Neuronal stem cell (in vitro differentiated cells): ENCODE data around the gene IGF2R.

ENCODE experiments used
- DNase-seq: peaks from one replicate; pipeline ENCODE4 v3.0.0-alpha.2; 2013; ENCODE audit warnings: low spot score
- H2AFZ ChIP-seq: one replicate; pipeline ENCODE4 v1.6.1; 2013; ENCODE audit warnings: mild to moderate bottlenecking, low read length, inconsistent platforms
- H2AK5ac ChIP-seq: 2 replicates; pipeline ENCODE4 v1.6.1; 2013; ENCODE audit warnings: low read depth, mild to moderate bottlenecking, inconsistent platforms, low read length, moderate library complexity, mixed read lengths
- H2BK120ac ChIP-seq: 2 replicates; pipeline ENCODE4 v1.6.1; 2013; ENCODE audit warnings: low read depth, mild to moderate bottlenecking, inconsistent platforms, low read length, moderate library complexity, mixed read lengths
- H2BK12ac ChIP-seq: one replicate; pipeline ENCODE4 v1.6.1; 2013; ENCODE audit warnings: low read length, inconsistent platforms
- H2BK15ac ChIP-seq: 2 replicates; pipeline ENCODE4 v1.6.1; 2013; ENCODE audit warnings: mild to moderate bottlenecking, low read length, inconsistent platforms, mixed read lengths
- H2BK5ac ChIP-seq: one replicate; pipeline ENCODE4 v1.6.1; 2013; ENCODE audit warnings: inconsistent platforms, mild to moderate bottlenecking, low read length, moderate library complexity
- H3K14ac ChIP-seq: one replicate; pipeline ENCODE4 v1.6.1; 2013; ENCODE audit warnings: low read length, inconsistent platforms
- H3K18ac ChIP-seq: 2 replicates; pipeline ENCODE4 v1.6.1; 2013; ENCODE audit warnings: low read length, inconsistent platforms
- H3K23ac ChIP-seq: 2 replicates; pipeline ENCODE4 v1.6.1; 2013; ENCODE audit warnings: low read depth, mild to moderate bottlenecking, mixed read lengths, low read length, inconsistent platforms; ENCODE audit not compliant: poor library complexity
- H3K27ac ChIP-seq: replicated peaks from 3 replicates; pipeline ENCODE4 v1.5.1; 2013; ENCODE audit warnings: low read length, inconsistent platforms
- H3K27me3 ChIP-seq, 3 experiments: 2 replicates each; pipeline ENCODE4 v1.6.1; 2013; ENCODE audit warnings: low read length in 3 of 3, mild to moderate bottlenecking in 2 of 3, inconsistent platforms in 1 of 3, low read depth in 1 of 3, mixed read lengths in 1 of 3, moderate library complexity in 1 of 3; ENCODE audit not compliant: control insufficient read depth in 3 of 3, insufficient read depth in 3 of 3
- H3K36me3 ChIP-seq, 2 donors: replicated peaks in 1 of 2; 2 replicates each; pipeline ENCODE4 v1.6.1; 2013; ENCODE audit warnings: low read length in 2 of 2; ENCODE audit not compliant: control insufficient read depth in 2 of 2, insufficient read depth in 2 of 2
- H3K4ac ChIP-seq: 2 replicates; pipeline ENCODE4 v1.6.1; 2013; ENCODE audit warnings: inconsistent platforms, mild to moderate bottlenecking, low read length, moderate library complexity
- H3K4me1 ChIP-seq, 2 donors: 1 replicate in 1 of 2; 2 replicates in 1 of 2; pipeline ENCODE4 v1.6.1; 2013; ENCODE audit warnings: low read length in 2 of 2, low read depth in 1 of 2; ENCODE audit not compliant: control insufficient read depth in 2 of 2, insufficient read depth in 1 of 2
- H3K4me2 ChIP-seq: one replicate; pipeline ENCODE4 v1.6.1; 2013; ENCODE audit warnings: mild to moderate bottlenecking, low read length, inconsistent platforms; ENCODE audit not compliant: insufficient read depth, poor library complexity, severe bottlenecking
- H3K4me3 ChIP-seq, 2 donors: 2 replicates each; pipeline ENCODE4 v1.5.1; 2013; ENCODE audit warnings: low read length in 2 of 2, mild to moderate bottlenecking in 2 of 2, inconsistent platforms in 1 of 2, moderate library complexity in 1 of 2
- H3K79me1 ChIP-seq: one replicate; pipeline ENCODE4 v1.6.1; 2013; ENCODE audit warnings: low read depth, mild to moderate bottlenecking, inconsistent platforms, low read length, moderate library complexity
- H3K9ac ChIP-seq: one replicate; pipeline ENCODE4 v1.6.1; 2013; ENCODE audit warnings: mild to moderate bottlenecking, low read depth, low read length, inconsistent platforms; ENCODE audit not compliant: poor library complexity
- H3K9me3 ChIP-seq, 2 donors: replicated peaks in 1 of 2; 2 replicates each; pipeline versions ENCODE3 to v1.6.1; 2013; ENCODE audit warnings: low read length in 2 of 2, mild to moderate bottlenecking in 2 of 2, inconsistent platforms in 1 of 2, low read depth in 1 of 2, mixed read lengths in 1 of 2, moderate library complexity in 1 of 2; ENCODE audit not compliant: control insufficient read depth in 2 of 2, insufficient read depth in 1 of 2
- H4K8ac ChIP-seq: one replicate; pipeline ENCODE4 v1.6.1; 2013; ENCODE audit warnings: low read depth, mild to moderate bottlenecking, inconsistent platforms, low read length, moderate library complexity
- H4K91ac ChIP-seq: one replicate; pipeline ENCODE4 v1.6.1; 2013; ENCODE audit warnings: low read length, low read depth, mild to moderate bottlenecking, inconsistent platforms; ENCODE audit not compliant: poor library complexity
- WGBS, 2 donors: extraction: QIAGEN DNeasy Blood & Tissue Kit; methylation state at CpG; one replicate each; pipeline ENCODE4 v1.1.7; 2013; ENCODE audit warnings: missing lambda C conversion rate in 2 of 2, mixed read lengths in 1 of 2; ENCODE audit not compliant: insufficient read length in 2 of 2, insufficient replicate concordance in 1 of 2; ENCODE audit errors: extremely low coverage in 2 of 2; 5-methylcytosine and 5-hydroxymethylcytosine counted together

The IGF2R gene

DNA sequence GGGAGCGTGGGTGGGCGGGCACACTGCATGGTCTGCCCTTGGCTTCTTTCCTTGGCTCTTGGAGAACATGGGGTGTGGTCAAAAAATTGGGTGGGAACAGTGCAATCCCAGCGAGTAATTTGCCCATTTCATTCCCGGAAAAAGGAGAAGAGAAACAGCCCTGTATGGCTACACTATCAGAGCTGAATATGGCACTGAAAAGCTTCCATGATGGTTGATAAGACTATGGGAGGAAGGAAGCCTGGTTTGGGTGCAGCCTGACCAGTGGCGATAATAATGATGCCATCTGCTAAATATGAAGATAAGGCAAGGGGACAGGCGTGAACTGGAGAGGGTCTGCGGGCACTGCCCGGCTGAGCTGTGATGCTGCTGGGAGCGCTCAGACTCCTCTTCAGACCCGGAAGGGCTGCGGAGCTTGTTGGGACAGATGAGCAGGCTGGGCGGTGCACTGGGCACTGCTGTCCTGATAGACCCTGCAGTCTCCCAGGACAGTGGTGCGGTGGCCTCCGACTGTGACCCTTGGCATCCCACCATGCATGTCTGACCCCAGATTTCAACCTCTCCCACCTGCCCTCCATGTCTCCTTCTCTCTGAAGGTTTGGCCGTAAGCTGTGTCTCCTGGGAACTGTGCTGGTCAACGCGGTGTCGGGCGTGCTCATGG is 162.9 kb downstream of the IGF2R start:
- WGBS, 2 donors = no CpG with 5 or more reads among the region's 19 CpGs
- no peak overlapping the region for H2BK15ac ChIP-seq

GRCh38 chr6:160132297-160132637 is 163.4 kb downstream of the IGF2R start:
- peak overlapping the region in 1 of 2 donors; percentile 15 for H3K4me3 ChIP-seq
- H3K4me2 ChIP-seq = no peak overlapping the region
- peak overlapping the region; percentile 19 for H3K23ac ChIP-seq
- no peak overlapping the region for H2AFZ ChIP-seq
- H3K27me3 ChIP-seq = no peaks in the 10 kb centered on the region
- no peak overlapping the region for H2BK5ac ChIP-seq
- no peak overlapping the region for H3K14ac ChIP-seq
- H3K4ac ChIP-seq = no peak overlapping the region
- no peaks in the 10 kb centered on the region for H3K36me3 ChIP-seq
- no peaks in the 10 kb centered on the region for H3K9me3 ChIP-seq
- H3K18ac ChIP-seq = peak overlapping the region; percentile 65
- no peaks in the 10 kb centered on the region for H3K79me1 ChIP-seq
- no peak for DNase-seq
- H4K8ac ChIP-seq = no peak overlapping the region
- peaks cover under 1 to 2% of the 10 kb centered on the region in 2 donors for H3K4me1 ChIP-seq
- H2BK120ac ChIP-seq = no peak overlapping the region
- H4K91ac ChIP-seq = no peak overlapping the region
- H2AK5ac ChIP-seq = no peak overlapping the region
- no peak overlapping the region for H3K9ac ChIP-seq
- no CpG with 5 or more reads among the region's 4 CpGs for WGBS, 2 donors
- H3K27ac ChIP-seq = no peak overlapping the region
- no peak overlapping the region for H2BK12ac ChIP-seq
- no peak overlapping the region for H2BK15ac ChIP-seq

More for the DNA sequence above, 162.9 kb downstream of the IGF2R start:
- no peak overlapping the region for H4K8ac ChIP-seq
- peaks cover 0 to 2% of the 10 kb centered on the region in 2 donors for H3K4me1 ChIP-seq
- no peaks in the 10 kb centered on the region for H3K27me3 ChIP-seq
- no peak overlapping the region for H4K91ac ChIP-seq
- no peak for DNase-seq
- H3K36me3 ChIP-seq = no peaks in the 10 kb centered on the region
- H3K4ac ChIP-seq = no peak overlapping the region
- H2AFZ ChIP-seq = no peak overlapping the region
- H2AK5ac ChIP-seq = no peak overlapping the region
- no peaks in the 10 kb centered on the region for H3K9me3 ChIP-seq
- H3K4me2 ChIP-seq = no peak overlapping the region
- H2BK12ac ChIP-seq = no peak overlapping the region
- H3K9ac ChIP-seq = no peak overlapping the region
- no peak overlapping the region for H3K27ac ChIP-seq
- no peak overlapping the region for H3K18ac ChIP-seq
- H3K14ac ChIP-seq = no peak overlapping the region
- peak overlapping the region; percentile 19 for H3K23ac ChIP-seq
- H2BK5ac ChIP-seq = no peak overlapping the region
- no peak overlapping the region for H2BK120ac ChIP-seq
- peak overlapping the region in 1 of 2 donors; percentile 15 for H3K4me3 ChIP-seq
- no peaks in the 10 kb centered on the region for H3K79me1 ChIP-seq

DNA sequence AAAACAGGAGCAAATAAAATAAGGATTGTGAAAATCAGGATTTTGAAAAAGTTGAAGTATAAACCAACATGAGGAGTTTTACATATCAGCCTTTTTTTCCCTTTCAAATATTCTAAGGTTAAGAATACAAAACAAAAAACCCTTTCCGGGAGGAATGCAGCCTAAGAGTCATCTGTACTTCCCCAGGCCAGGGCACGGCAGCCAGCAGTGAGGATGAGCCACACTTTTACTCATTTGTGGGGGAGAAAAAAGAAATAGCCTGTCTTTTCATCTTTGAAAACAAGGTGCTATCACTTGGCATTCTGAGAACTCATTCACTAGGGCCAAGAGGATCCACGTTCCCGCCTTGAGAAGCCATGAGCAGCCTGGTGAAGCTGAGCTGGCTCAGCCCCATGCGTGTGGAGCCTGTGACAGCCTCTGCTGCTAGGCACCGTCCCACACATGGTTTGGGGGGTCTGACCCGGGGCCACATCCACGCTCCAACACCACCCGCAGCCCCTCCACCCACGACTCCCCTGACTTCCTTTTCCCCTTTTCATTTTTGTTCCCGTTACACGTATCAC is 164.0 kb downstream of the IGF2R start:
- no CpG with 5 or more reads among the region's 12 CpGs for WGBS, 2 donors
- no peak overlapping the region for H3K9ac ChIP-seq
- H3K18ac ChIP-seq = no peak overlapping the region
- no peak overlapping the region for H2BK120ac ChIP-seq
- H3K23ac ChIP-seq = no peak overlapping the region
- H3K4ac ChIP-seq = no peak overlapping the region
- no peaks in the 10 kb centered on the region for H3K36me3 ChIP-seq
- no peaks in the 10 kb centered on the region for H3K27me3 ChIP-seq
- no peak overlapping the region for H2BK5ac ChIP-seq
- H3K4me1 ChIP-seq = peaks cover 2 to 5% of the 10 kb centered on the region in 2 donors
- no peak overlapping the region for H3K27ac ChIP-seq
- H2BK12ac ChIP-seq = no peak overlapping the region
- no peaks in the 10 kb centered on the region for H3K9me3 ChIP-seq
- H2AFZ ChIP-seq = no peak overlapping the region
- no peaks in the 10 kb centered on the region for H3K79me1 ChIP-seq
- H3K14ac ChIP-seq = no peak overlapping the region
- no peak overlapping the region for H3K4me2 ChIP-seq
- no peak overlapping the region for H3K4me3 ChIP-seq
- no peak overlapping the region for H4K8ac ChIP-seq
- no peak for DNase-seq
- no peak overlapping the region for H2AK5ac ChIP-seq
- no peak overlapping the region for H4K91ac ChIP-seq
- no peak overlapping the region for H2BK15ac ChIP-seq

- no CpG with 5 or more reads among the region's 47 CpGs for WGBS, 2 donors
- no peaks in the 10 kb centered on the region for H3K9me3 ChIP-seq
- DNase-seq = no peak
These were observed 164.8 kb downstream of the IGF2R start for GRCh38 chr6:160133441-160134336.

More at GRCh38 chr6:160133441-160134336, 164.8 kb downstream of the IGF2R start:
- Histone ChIP-seq H3K23ac (no peak overlapping the region), H2AK5ac (no peak overlapping the region), H2BK120ac (no peak overlapping the region), H3K4ac (no peak overlapping the region), H2BK5ac (no peak overlapping the region), H2AFZ (no peak overlapping the region), H3K27ac (no peak overlapping the region), H3K36me3 (no peaks in the 10 kb centered on the region), H2BK12ac (no peak overlapping the region), H3K4me2 (no peak overlapping the region), H3K27me3 (no peaks in the 10 kb centered on the region), H3K18ac (no peak overlapping the region), H4K8ac (no peak overlapping the region), H3K14ac (no peak overlapping the region), H2BK15ac (no peak overlapping the region), H4K91ac (no peak overlapping the region), H3K79me1 (no peaks in the 10 kb centered on the region), H3K9ac (peak overlapping the region; percentile 24), H3K4me1 (peaks cover 2 to 6% of the 10 kb centered on the region in 2 donors), H3K4me3 (no peak overlapping the region)
